Measurements from ENCODE around the gene PPAN.

The PPAN gene

GRCh38 chr19:10114651-10115391 lies 8.7 kb downstream of the PPAN start:
- peak; percentile 34 for DNase-seq

GRCh38 chr19:10115392-10116084 lies 9.4 kb downstream of the PPAN start:
- DNase-seq: no peak

- no peak for DNase-seq
Measured at GRCh38 chr19:10116085-10116865, 10.1 kb downstream of the PPAN start.

- DNase-seq: no peak
Measured at GRCh38 chr19:10116866-10117616, 10.9 kb downstream of the PPAN start.

GRCh38 chr19:10118960-10119359 lies 12.8 kb downstream of the PPAN start:
- DNase-seq: no peak

GRCh38 chr19:10120538-10121189 lies 14.5 kb downstream of the PPAN start:
- DNase-seq: no peak

GRCh38 chr19:10122045-10122444 lies 15.9 kb downstream of the PPAN start:
- no peak for DNase-seq

GRCh38 chr19:10124429-10124828 lies 18.3 kb downstream of the PPAN start:
- no peak for DNase-seq

GRCh38 chr19:10126213-10126639 lies 20.1 kb downstream of the PPAN start:
- DNase-seq: no peak

- DNase-seq: no peak
Measured at GRCh38 chr19:10132905-10133304, 26.7 kb downstream of the PPAN start.

GRCh38 chr19:10133596-10133995 lies 27.4 kb downstream of the PPAN start:
- no peak for DNase-seq

GRCh38 chr19:10134040-10134439 lies 27.9 kb downstream of the PPAN start:
- DNase-seq: no peak

- DNase-seq: no peak
Measured at GRCh38 chr19:10135551-10136334, 29.6 kb downstream of the PPAN start.

- DNase-seq: no peak
Measured at GRCh38 chr19:10136936-10137335, 30.8 kb downstream of the PPAN start.

- no peak for DNase-seq
Measured at GRCh38 chr19:10137751-10138682, 31.9 kb downstream of the PPAN start.

GRCh38 chr19:10138879-10139795 lies 33.0 kb downstream of the PPAN start:
- DNase-seq: no peak

- no peak for DNase-seq
Measured at GRCh38 chr19:10139952-10140351, 33.8 kb downstream of the PPAN start.

- DNase-seq: no peak
Measured at GRCh38 chr19:10141479-10141878, 35.3 kb downstream of the PPAN start.

GRCh38 chr19:10141973-10142372 lies 35.8 kb downstream of the PPAN start:
- DNase-seq: no peak
